Caco-2 (cell line): Measurements from ENCODE around the gene RPS18. TPM values are rescaled to one million over a fixed set of nuclear protein-coding genes. Genes with fewer than 3 reads are reported as not detected.

Source experiments
- BruUV-seq: library from RNA; stranded (reverse); fragments of 400-500 nt; replicated peaks from 2 replicates; lab custom pipeline; 2021; lab: Mats Ljungman, UMichigan
- CTCF ChIA-PET: fragments of 300-600 bp; sonication (Branson Sonifier 250); formaldehyde crosslinking; loops from one replicate; lab custom pipeline; 2022; ENCODE audit warnings: antibody characterized with exemption; lab: Charles Lee
- POLR2A ChIA-PET: fragments of 300-600 bp; sonication (Branson Sonifier 250); formaldehyde crosslinking; loops from one replicate; lab custom pipeline; 2022; ENCODE audit warnings: antibody characterized with exemption; lab: Charles Lee
- DNase-seq, 2 experiments: peaks; one replicate each; pipeline versions ENCODE4 v3.0.0 to v3.0.0-alpha.2; 2020 to 2022
- H3K27me3 ChIP-seq: replicated peaks from 2 replicates; pipeline ENCODE4 v1.6.0; 2011; ENCODE audit warnings: low read length; ENCODE audit not compliant: control insufficient read depth, insufficient read depth
- H3K36me3 ChIP-seq: 2 replicates; pipeline ENCODE4 v1.5.1; 2011; ENCODE audit warnings: low read length; ENCODE audit not compliant: control insufficient read depth, insufficient read depth
- H3K4me1 ChIP-seq: fragments of 250-450 bp; sonication (Bioruptor Pico); 2 replicates; pipeline ENCODE4 v1.5.1; 2020; ENCODE audit warnings: mild to moderate bottlenecking
- H3K4me3 ChIP-seq: 2 replicates; pipeline ENCODE4 v1.5.1; 2011; ENCODE audit warnings: low read depth, mild to moderate bottlenecking, control low read depth, low read length
- H3K9me3 ChIP-seq: fragments of 250-450 bp; sonication (Bioruptor Pico); 2 replicates; pipeline ENCODE4 v1.5.1; 2020; ENCODE audit warnings: mild to moderate bottlenecking, moderate library complexity
- H3K27ac Mint-ChIP-seq: one replicate; pipeline ENCODE4 v1.8.0; 2022; ENCODE audit warnings: mixed read lengths; ENCODE audit not compliant: unreplicated experiment
- H3K27me3 Mint-ChIP-seq: one replicate; pipeline ENCODE4 v1.8.0; 2022; ENCODE audit warnings: mixed read lengths; ENCODE audit not compliant: insufficient read depth, unreplicated experiment
- H3K36me3 Mint-ChIP-seq: one replicate; pipeline ENCODE4 v1.8.0; 2022; ENCODE audit warnings: mild to moderate bottlenecking, mixed read lengths; ENCODE audit not compliant: insufficient read depth, unreplicated experiment
- H3K4me1 Mint-ChIP-seq: one replicate; pipeline ENCODE4 v1.8.0; 2022; ENCODE audit warnings: low read depth, mixed read lengths; ENCODE audit not compliant: unreplicated experiment
- H3K4me3 Mint-ChIP-seq: one replicate; pipeline ENCODE4 v1.8.0; 2022; ENCODE audit warnings: mild to moderate bottlenecking, moderate library complexity, mixed read lengths; ENCODE audit not compliant: unreplicated experiment
- H3K9me3 Mint-ChIP-seq: one replicate; pipeline ENCODE4 v1.8.0; 2022; ENCODE audit warnings: mixed read lengths; ENCODE audit not compliant: unreplicated experiment
- intact Hi-C: fragments of 100-400 bp; cut with micrococcal nuclease; formaldehyde crosslinking; loops from one replicate; pipeline ENCODE4 v1.10.0; 2022; ENCODE audit not compliant: unreplicated experiment
- total RNA-seq: library from RNA; stranded (reverse); gene quantifications from 2 replicates; pipeline ENCODE4 v1.2.3, GENCODE V29; 2022
- TF ChIP-seq, protein P1 (sequence below), 2 experiments: fragments of 200-600 bp in 1 of 2; IDR thresholded peaks; 1 replicate in 1 of 2; 2 replicates in 1 of 2; pipeline versions ENCODE4 v1.5.1 to v1.8.0; 2011 to 2022; ENCODE audit warnings: antibody characterized with exemption in 1 of 2, control low read depth in 1 of 2, inconsistent platforms in 1 of 2, low read depth in 1 of 2, low read length in 1 of 2, mild to moderate bottlenecking in 1 of 2, moderate library complexity in 1 of 2; ENCODE audit not compliant: insufficient read depth in 1 of 2, severe bottlenecking in 1 of 2, unreplicated experiment in 1 of 2

RPS18 gene
- total RNA-seq, 1 experiment from 2014 or later, result 2,340 TPM

DNA sequence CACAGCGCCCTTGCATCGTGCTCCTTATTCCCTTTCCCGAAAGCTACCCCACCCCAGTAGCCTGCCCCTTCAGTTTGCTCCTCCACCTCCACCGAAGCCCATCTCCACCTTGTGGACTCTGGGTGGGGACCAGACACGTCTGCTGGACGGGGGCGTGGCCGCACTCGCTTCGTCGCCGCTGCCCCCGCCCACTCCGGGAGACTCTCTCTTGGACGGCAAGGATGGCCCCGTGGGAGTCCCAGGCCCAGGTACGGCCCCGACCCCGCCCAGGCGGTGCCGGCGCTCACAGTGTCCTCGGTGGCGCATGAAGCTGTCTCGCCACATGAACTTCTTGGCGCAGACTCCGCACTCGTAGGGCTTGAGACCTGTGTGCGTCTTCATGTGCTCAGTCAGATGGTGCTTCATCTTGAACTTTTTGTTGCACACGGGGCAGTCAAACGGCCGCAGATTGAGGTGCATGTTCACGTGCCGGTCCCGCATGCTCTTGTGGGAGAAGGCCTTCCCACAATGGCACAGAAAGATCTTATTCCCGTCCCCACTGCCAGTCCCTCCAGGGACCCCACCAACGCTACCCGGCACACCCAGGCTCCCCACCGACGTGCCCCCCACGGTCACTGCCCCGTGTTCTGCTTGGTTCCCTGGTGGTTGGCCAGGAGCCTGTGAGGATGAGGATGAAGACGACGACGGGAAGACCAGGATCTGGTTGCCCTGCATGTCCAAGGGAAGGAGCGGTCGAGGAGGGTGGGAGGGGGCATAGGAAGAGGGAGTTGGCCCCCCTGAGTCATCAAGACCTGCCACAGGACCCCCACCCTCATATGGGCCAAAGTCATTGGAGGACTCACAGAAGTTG lies 43.3 kb downstream of the RPS18 start:
- H3K9me3 ChIP-seq, result no peaks in the 10 kb centered on the region
- CTCF ChIA-PET, result no interaction called here
- Mint-ChIP-seq H3K36me3 (peaks cover 62% of the 10 kb centered on the region), H3K9me3 (no peaks in the 10 kb centered on the region), H3K4me3 (peak overlapping the region; percentile 98), H3K27me3 (no peaks in the 10 kb centered on the region), H3K4me1 (peaks cover 26% of the 10 kb centered on the region), H3K27ac (peak overlapping the region; percentile 97)
- H3K4me1 ChIP-seq, result peaks cover 22% of the 10 kb centered on the region
- DNase-seq, result peak in 1 of 2 experiments; percentile 13
- BruUV-seq, result no TSS peak
- peak overlapping the region; percentile 85 for H3K4me3 ChIP-seq
- H3K27me3 ChIP-seq, result no peaks in the 10 kb centered on the region
- intact Hi-C loops, result loop anchor here (5.0 kb wide), 1 partner anchor 32 kb away; no protein-coding TSS in a partner anchor
- POLR2A ChIA-PET, result no interaction called here
- TF ChIP-seq, protein P1, sequence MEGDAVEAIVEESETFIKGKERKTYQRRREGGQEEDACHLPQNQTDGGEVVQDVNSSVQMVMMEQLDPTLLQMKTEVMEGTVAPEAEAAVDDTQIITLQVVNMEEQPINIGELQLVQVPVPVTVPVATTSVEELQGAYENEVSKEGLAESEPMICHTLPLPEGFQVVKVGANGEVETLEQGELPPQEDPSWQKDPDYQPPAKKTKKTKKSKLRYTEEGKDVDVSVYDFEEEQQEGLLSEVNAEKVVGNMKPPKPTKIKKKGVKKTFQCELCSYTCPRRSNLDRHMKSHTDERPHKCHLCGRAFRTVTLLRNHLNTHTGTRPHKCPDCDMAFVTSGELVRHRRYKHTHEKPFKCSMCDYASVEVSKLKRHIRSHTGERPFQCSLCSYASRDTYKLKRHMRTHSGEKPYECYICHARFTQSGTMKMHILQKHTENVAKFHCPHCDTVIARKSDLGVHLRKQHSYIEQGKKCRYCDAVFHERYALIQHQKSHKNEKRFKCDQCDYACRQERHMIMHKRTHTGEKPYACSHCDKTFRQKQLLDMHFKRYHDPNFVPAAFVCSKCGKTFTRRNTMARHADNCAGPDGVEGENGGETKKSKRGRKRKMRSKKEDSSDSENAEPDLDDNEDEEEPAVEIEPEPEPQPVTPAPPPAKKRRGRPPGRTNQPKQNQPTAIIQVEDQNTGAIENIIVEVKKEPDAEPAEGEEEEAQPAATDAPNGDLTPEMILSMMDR (IDR thresholded peaks at IDR 0.05; ENCODE audit: insufficient read depth in 1 of 2, low read depth in 1 of 2, low read length in 1 of 2, severe bottlenecking in 1 of 2, unreplicated experiment in 1 of 2), result no peak
- peaks cover 5% of the 10 kb centered on the region for H3K36me3 ChIP-seq

DNA sequence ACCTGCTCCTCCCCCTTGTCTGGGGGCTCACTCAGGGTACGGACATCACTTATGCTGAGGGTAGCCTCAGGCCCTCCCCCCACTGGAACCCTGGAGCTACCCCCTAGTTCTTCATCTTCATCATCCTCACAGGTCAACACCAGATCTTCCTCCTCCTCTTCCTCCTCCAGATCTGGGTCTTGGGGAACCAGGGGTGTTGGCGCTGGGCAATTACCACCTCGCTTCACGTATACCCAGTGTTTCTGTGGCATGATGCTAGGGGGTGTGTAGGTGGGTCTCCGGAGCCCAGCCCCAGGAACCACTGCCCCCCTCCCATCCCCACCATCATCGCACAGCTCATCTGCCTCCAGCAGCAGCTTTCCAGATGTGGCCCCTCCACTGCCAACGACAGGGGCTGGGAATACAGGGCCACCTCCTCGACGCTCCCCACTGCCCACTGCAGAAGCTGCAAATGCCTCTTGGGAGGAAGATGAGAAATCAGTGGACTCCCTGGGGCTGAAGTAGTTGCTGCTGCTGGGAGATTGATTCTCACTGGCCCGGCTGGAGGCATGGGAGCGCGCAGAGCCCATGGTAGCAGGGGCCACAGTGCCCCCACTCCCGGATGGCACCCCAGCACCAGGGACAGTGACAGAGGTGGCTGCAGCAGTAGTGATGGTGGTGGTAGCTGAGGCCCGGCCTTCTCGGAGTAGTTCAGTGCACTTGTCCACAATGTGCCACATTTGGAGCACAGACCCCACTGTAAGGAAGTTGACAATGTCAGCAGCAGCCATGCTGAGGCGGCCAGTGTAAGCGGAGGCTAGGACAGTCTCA lies 44.1 kb downstream of the RPS18 start:
- BruUV-seq, result no TSS peak
- Histone ChIP-seq H3K27me3 (no peaks in the 10 kb centered on the region), H3K36me3 (peaks cover 5% of the 10 kb centered on the region), H3K4me1 (peaks cover 22% of the 10 kb centered on the region), H3K9me3 (no peaks in the 10 kb centered on the region), H3K4me3 (no peak overlapping the region)
- CTCF ChIA-PET, result no interaction called here
- Mint-ChIP-seq H3K4me1 (peaks cover 31% of the 10 kb centered on the region), H3K36me3 (peaks cover 64% of the 10 kb centered on the region), H3K27ac (peak overlapping the region; percentile 97), H3K4me3 (peak overlapping the region; percentile 98), H3K27me3 (no peaks in the 10 kb centered on the region), H3K9me3 (no peaks in the 10 kb centered on the region)
- DNase-seq, result no peak
- POLR2A ChIA-PET, result no interaction called here
- intact Hi-C loops, result no loop called here
- TF ChIP-seq, protein P1 (IDR thresholded peaks at IDR 0.05; ENCODE audit: insufficient read depth in 1 of 2, low read depth in 1 of 2, low read length in 1 of 2, severe bottlenecking in 1 of 2, unreplicated experiment in 1 of 2), result no peak
